MCF 10A (cell line): ENCODE data around the gene CCDC102B. TPM values are rescaled to one million over a fixed set of nuclear protein-coding genes. Genes with fewer than 3 reads are reported as not detected.

Experiments
- BruUV-seq: library from RNA; stranded (reverse); fragments of 400-500 nt; replicated peaks from 2 replicates; lab custom pipeline; 2021; lab: Mats Ljungman, UMichigan
- CTCF ChIA-PET: fragments of 300-600 bp; sonication (Branson Sonifier 250); formaldehyde crosslinking; extraction: SDS; loops from one replicate; lab custom pipeline; 2021; ENCODE audit warnings: antibody characterized with exemption, inconsistent platforms; lab: Yijun Ruan, JAX
- POLR2A ChIA-PET: fragments of 300-600, 350-650 bp; sonication (Branson Sonifier 250); formaldehyde crosslinking; extraction: SDS; loops from one replicate; lab custom pipeline; 2020; ENCODE audit warnings: antibody characterized with exemption, inconsistent platforms; lab: Yijun Ruan, JAX
- DNase-seq: peaks from one replicate; pipeline ENCODE4 v3.0.0-alpha.2; 2018; ENCODE audit not compliant: unreplicated experiment
- H3K27ac Mint-ChIP-seq: one replicate; pipeline ENCODE4 v1.8.0; 2022; ENCODE audit warnings: mild to moderate bottlenecking, low read depth, mixed read lengths; ENCODE audit not compliant: unreplicated experiment
- H3K27me3 Mint-ChIP-seq: one replicate; pipeline ENCODE4 v1.8.0; 2022; ENCODE audit warnings: mixed read lengths; ENCODE audit not compliant: insufficient read depth, unreplicated experiment
- H3K36me3 Mint-ChIP-seq: one replicate; pipeline ENCODE4 v1.8.0; 2022; ENCODE audit warnings: mild to moderate bottlenecking, moderate library complexity, mixed read lengths; ENCODE audit not compliant: insufficient read depth, unreplicated experiment
- H3K4me1 Mint-ChIP-seq: one replicate; pipeline ENCODE4 v1.8.0; 2022; ENCODE audit warnings: mixed read lengths; ENCODE audit not compliant: insufficient read depth, unreplicated experiment
- H3K4me3 Mint-ChIP-seq: one replicate; pipeline ENCODE4 v1.8.0; 2022; ENCODE audit warnings: mild to moderate bottlenecking, moderate library complexity, mixed read lengths; ENCODE audit not compliant: unreplicated experiment
- H3K9me3 Mint-ChIP-seq: one replicate; pipeline ENCODE4 v1.8.0; 2022; ENCODE audit warnings: mixed read lengths; ENCODE audit not compliant: unreplicated experiment
- intact Hi-C: fragments of 100-400 bp; cut with micrococcal nuclease; formaldehyde crosslinking; loops from 2 replicates; pipeline ENCODE4 v1.14.1; 2022
- total RNA-seq: library from RNA; stranded (reverse); gene quantifications from 2 replicates; pipeline ENCODE4 v1.2.3, GENCODE V29; 2022
- TF ChIP-seq, protein P1 (sequence below): fragments of 200-600 bp; IDR thresholded peaks from one replicate; pipeline ENCODE4 v1.8.0; 2022; ENCODE audit warnings: antibody characterized with exemption, mild to moderate bottlenecking; ENCODE audit not compliant: unreplicated experiment

The CCDC102B gene
- total RNA-seq, 1 experiment from 2014 or later: 3.4 TPM

DNA sequence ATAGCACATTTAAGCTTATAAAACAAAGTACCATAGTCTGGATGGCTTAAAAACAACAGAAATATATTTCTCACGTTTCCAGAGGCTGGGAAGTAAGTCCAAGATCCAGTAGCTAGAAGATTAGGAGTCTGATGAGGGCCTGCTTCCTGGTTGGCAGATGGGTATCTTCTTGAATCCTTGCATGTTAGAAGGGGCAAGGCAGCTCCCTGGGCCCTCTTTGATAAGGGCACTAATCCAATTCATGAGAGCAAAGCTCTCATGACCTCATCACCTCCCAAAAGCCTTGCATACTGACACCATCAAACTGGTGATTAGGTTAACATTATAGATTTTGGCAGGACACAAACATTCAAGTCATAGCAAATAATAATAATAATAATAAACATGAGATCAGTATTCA, 146.4 kb downstream of the CCDC102B start:
- H3K27me3 Mint-ChIP-seq: peaks cover 25% of the 10 kb centered on the region
- ChIA-PET CTCF (no interaction called here), POLR2A (no interaction called here)
- no peak for DNase-seq
- no peak overlapping the region for H3K4me3 Mint-ChIP-seq
- BruUV-seq: no TSS peak
- H3K9me3 Mint-ChIP-seq: no peaks in the 10 kb centered on the region
- no peaks in the 10 kb centered on the region for H3K36me3 Mint-ChIP-seq
- H3K27ac Mint-ChIP-seq: no peak overlapping the region
- TF ChIP-seq, protein P1, sequence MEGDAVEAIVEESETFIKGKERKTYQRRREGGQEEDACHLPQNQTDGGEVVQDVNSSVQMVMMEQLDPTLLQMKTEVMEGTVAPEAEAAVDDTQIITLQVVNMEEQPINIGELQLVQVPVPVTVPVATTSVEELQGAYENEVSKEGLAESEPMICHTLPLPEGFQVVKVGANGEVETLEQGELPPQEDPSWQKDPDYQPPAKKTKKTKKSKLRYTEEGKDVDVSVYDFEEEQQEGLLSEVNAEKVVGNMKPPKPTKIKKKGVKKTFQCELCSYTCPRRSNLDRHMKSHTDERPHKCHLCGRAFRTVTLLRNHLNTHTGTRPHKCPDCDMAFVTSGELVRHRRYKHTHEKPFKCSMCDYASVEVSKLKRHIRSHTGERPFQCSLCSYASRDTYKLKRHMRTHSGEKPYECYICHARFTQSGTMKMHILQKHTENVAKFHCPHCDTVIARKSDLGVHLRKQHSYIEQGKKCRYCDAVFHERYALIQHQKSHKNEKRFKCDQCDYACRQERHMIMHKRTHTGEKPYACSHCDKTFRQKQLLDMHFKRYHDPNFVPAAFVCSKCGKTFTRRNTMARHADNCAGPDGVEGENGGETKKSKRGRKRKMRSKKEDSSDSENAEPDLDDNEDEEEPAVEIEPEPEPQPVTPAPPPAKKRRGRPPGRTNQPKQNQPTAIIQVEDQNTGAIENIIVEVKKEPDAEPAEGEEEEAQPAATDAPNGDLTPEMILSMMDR: no peak
- H3K4me1 Mint-ChIP-seq: no peaks in the 10 kb centered on the region
- intact Hi-C loops: no loop called here

GRCh38 chr18:68944826-68945225, 146.9 kb downstream of the CCDC102B start:
- H3K27me3 Mint-ChIP-seq: peaks cover 25% of the 10 kb centered on the region
- H3K27ac Mint-ChIP-seq: no peak overlapping the region
- intact Hi-C loops: no loop called here
- H3K9me3 Mint-ChIP-seq: no peaks in the 10 kb centered on the region
- no peak for DNase-seq
- TF ChIP-seq, protein P1: no peak
- ChIA-PET CTCF (interaction anchor here (0.6 kb wide), 1 partner anchor 474 kb away, joined by 3 read pairs; no protein-coding TSS in a partner anchor), POLR2A (no interaction called here)
- no peak overlapping the region for H3K4me3 Mint-ChIP-seq
- no TSS peak for BruUV-seq
- H3K4me1 Mint-ChIP-seq: no peaks in the 10 kb centered on the region
- H3K36me3 Mint-ChIP-seq: no peaks in the 10 kb centered on the region

DNA sequence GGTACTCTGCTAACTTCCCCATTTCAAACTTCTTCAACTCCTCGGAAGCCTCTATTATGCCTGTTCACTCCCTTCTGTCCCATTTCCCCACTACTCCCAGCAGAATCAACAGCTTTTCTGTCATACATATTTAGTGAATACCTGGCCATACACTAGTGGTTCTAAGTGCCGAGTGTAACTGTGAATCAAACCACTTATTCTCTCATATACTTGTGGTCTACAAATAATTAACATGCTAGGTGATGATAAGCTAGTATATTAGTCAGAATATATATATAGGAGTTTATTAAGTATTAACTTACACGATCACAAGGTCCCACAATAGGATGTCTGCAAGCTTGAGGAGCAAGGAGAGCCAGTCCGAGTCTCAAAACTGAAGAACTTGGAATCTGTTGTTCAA, 150.7 kb downstream of the CCDC102B start:
- CTCF ChIA-PET: no interaction called here

DNA sequence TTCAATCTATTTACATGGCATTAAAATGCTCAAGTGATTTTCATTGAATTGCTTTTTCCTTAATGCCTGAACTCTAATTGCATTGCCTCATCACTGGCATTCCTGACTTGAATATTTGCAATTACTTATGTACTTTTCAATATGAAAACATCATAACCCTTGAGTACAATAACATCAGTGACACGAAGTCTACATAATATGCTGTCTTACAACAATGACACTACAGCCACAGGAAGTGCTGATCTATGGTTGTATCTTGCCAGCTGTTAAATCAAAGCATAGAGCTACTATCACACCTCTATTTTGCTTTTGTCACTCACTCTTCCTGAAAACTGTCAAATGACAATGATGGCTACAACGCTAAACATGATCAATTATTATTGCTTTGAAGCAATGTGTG, 156.9 kb downstream of the CCDC102B start:
- intact Hi-C loops: no loop called here
- BruUV-seq: no TSS peak
- ChIA-PET CTCF (no interaction called here), POLR2A (no interaction called here)
- Mint-ChIP-seq H3K27ac (no peak overlapping the region), H3K4me1 (no peaks in the 10 kb centered on the region), H3K36me3 (no peaks in the 10 kb centered on the region), H3K4me3 (no peak overlapping the region), H3K27me3 (peaks cover 50% of the 10 kb centered on the region), H3K9me3 (no peaks in the 10 kb centered on the region)
- TF ChIP-seq, protein P1: no peak
- no peak for DNase-seq

More for the DNA sequence above, 150.7 kb downstream of the CCDC102B start:
- DNase-seq: no peak
- no peaks in the 10 kb centered on the region for H3K9me3 Mint-ChIP-seq
- no peak overlapping the region for H3K27ac Mint-ChIP-seq
- TF ChIP-seq, protein P1: no peak
- BruUV-seq: no TSS peak
- no peaks in the 10 kb centered on the region for H3K4me1 Mint-ChIP-seq
- intact Hi-C loops: no loop called here
- no peaks in the 10 kb centered on the region for H3K36me3 Mint-ChIP-seq
- H3K27me3 Mint-ChIP-seq: peaks cover 29% of the 10 kb centered on the region
- no peak overlapping the region for H3K4me3 Mint-ChIP-seq
- POLR2A ChIA-PET: no interaction called here
